ENCODE measurements around the gene POU4F3.

The POU4F3 gene

DNA sequence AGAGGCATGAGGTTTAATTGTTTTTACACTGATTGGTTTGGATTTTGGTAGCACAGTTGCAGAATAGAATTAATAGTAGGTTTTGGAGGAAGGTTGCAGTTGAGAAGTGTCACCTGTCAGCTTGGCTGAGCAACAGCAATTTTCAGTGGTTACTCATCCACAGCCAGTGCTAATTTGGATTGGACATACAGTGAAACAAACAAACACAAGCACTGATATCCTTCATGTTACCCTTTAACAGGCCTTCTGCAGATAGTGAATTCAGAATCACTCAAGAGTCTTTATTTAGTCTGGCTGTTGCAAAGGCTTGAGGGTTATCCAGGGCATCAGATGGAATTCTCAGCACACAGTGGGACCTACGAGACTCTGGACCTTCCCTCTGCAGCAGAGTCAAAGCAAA is 31.8 kb upstream of the POU4F3 start:
- no peak for DNase-seq (ENCODE audit: low read depth)
- TF ChIP-seq, protein P1, sequence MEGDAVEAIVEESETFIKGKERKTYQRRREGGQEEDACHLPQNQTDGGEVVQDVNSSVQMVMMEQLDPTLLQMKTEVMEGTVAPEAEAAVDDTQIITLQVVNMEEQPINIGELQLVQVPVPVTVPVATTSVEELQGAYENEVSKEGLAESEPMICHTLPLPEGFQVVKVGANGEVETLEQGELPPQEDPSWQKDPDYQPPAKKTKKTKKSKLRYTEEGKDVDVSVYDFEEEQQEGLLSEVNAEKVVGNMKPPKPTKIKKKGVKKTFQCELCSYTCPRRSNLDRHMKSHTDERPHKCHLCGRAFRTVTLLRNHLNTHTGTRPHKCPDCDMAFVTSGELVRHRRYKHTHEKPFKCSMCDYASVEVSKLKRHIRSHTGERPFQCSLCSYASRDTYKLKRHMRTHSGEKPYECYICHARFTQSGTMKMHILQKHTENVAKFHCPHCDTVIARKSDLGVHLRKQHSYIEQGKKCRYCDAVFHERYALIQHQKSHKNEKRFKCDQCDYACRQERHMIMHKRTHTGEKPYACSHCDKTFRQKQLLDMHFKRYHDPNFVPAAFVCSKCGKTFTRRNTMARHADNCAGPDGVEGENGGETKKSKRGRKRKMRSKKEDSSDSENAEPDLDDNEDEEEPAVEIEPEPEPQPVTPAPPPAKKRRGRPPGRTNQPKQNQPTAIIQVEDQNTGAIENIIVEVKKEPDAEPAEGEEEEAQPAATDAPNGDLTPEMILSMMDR (conservative IDR thresholded peaks at IDR 0.05; ENCODE audit: low read depth, low read length) = no peak
- H3K4me3 ChIP-seq (ENCODE audit: low read depth, low read length) = no peak overlapping the region

DNA sequence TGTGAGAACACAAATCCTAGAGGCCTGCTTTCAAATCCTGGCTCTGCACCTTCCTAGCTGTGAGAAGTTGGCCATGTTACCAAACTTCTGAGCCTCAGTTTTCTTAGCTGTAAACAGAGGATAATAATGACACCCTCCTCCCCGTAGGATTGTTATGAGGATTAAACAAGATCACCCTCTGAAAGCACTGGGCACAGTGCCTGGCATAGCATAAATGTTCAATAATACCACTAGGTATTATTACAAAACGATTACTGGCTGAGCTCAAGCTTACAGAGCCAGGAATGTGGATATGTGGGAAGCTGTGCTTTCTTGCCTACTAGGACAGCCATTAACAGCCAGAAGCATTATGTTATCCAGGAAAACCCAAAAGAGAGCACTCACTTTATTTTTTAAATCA is 30.8 kb upstream of the POU4F3 start:
- TF ChIP-seq, protein P1 (conservative IDR thresholded peaks at IDR 0.05; ENCODE audit: low read depth, low read length) = no peak
- H3K4me3 ChIP-seq (ENCODE audit: low read depth, low read length) = no peak overlapping the region
- DNase-seq (ENCODE audit: low read depth) = no peak

DNA sequence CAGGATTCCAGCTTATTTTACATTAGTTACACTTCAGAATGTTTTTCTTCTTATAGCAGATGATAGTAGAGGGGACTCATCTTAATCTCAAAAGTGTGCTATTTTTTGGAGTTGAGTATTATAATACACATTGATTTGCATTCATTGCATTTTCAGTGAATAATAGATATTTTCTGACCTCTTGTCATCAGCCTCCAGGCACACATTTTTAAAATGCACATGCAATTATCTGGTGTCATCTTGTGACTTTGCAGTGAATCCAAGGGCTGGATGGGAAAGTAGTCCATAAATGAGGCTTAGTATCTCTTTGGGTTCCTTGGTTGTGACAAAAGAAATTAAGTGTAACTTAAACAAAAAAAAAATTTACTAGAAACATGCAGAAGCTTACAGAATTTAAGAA is 28.1 kb upstream of the POU4F3 start:
- no peak for DNase-seq (ENCODE audit: low read depth)
- no peak overlapping the region for H3K4me3 ChIP-seq (ENCODE audit: low read depth, low read length)
- TF ChIP-seq, protein P1 (conservative IDR thresholded peaks at IDR 0.05; ENCODE audit: low read depth, low read length) = no peak

DNA sequence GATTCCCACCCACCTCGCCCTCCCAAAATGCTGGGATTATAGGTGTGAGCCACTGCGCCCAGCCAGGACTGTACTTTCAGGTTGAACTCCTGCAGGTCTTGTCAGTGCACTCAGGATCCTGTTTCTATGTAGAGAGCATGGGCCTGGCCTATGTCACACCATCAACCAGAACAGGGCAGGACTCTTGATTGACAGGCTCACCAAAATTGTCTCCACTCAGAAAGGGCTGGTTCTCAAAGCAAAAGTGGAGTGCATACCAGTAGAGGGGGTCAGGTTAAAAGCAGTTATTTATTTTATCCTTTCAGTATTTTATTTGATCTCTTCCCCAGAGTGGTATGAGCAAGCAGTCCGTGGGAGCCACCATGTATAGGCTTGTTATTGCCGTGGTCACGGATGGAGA is 27.4 kb upstream of the POU4F3 start:
- no peak overlapping the region for H3K4me3 ChIP-seq (ENCODE audit: low read depth, low read length)
- DNase-seq (ENCODE audit: low read depth) = no peak
- TF ChIP-seq, protein P1 (conservative IDR thresholded peaks at IDR 0.05; ENCODE audit: low read depth, low read length) = no peak

DNA sequence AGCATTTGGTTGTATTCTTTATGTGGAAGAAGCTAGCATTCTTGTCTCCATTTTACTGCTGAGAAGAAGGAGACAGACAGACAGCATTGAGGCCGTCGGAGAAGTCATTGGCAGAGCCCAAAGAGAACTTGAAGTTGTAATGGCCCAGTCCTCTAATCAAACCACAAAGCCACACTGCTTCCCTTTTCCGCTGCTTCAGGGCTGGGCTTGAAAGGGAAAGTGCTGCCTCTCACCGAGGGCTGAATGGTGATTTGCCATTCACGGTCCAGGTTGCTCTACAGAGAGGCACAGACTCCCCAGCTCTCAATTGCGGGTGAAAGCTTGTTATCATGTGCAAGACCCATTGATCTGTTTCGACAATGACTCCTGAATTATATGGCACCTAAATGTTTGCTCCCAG is 25.6 kb upstream of the POU4F3 start:
- DNase-seq (ENCODE audit: low read depth) = no peak
- TF ChIP-seq, protein P1 (conservative IDR thresholded peaks at IDR 0.05; ENCODE audit: low read depth, low read length) = no peak
- H3K4me3 ChIP-seq (ENCODE audit: low read depth, low read length) = no peak overlapping the region

DNA sequence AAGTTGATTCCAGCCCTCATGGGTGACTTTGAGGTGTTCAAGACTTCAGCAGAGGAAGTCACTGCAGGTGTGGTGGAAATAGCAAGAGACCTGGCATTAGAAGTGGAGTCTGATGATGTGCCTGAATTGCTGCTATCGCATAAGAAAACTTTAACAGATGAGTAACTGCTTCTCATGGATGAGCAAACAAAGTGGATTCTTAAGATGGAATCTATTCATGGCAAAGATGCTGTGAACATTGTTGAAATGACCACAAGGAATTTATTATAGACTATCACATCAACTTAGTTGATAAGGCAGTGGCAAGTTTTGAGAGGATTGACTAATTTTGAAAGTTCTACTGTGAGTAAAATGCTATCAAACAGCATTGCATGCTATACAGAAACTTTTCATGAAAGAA is 17.1 kb upstream of the POU4F3 start:
- DNase-seq (ENCODE audit: low read depth) = no peak
- TF ChIP-seq, protein P1 (conservative IDR thresholded peaks at IDR 0.05; ENCODE audit: low read depth, low read length) = no peak
- H3K4me3 ChIP-seq (ENCODE audit: low read depth, low read length) = no peak overlapping the region

DNA sequence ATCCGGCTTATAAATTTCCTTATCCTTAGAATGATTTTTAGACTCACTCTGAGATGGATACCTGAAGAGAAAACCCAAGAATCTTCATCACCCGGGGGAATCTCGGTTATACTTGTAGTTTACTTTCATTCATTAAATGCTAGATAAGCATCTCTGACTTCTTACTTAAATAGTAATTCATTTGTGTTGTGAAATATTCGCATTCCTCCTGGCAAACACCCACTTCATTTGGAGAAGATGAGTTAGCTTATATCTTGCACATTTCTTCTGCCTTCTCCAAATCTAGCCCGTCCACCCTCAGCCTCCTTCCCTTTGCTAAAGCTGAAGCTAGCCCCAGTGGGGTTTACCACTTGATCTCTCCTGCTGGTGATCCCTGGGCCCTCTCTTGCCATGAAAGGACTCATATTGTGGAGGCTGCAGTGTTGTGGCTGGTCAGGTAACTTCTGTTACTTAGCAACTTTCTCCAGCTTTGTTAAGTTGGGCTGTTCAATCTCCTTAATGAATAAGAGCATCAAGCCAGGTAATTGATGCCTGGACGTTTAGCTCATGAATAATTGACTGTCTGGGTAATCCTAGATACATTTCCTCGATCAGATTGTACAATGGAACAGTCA is 11.3 kb upstream of the POU4F3 start:
- TF ChIP-seq, protein P1 (conservative IDR thresholded peaks at IDR 0.05; ENCODE audit: low read depth, low read length) = no peak
- DNase-seq (ENCODE audit: low read depth) = no peak
- H3K4me3 ChIP-seq (ENCODE audit: low read depth, low read length) = no peak overlapping the region

Data from choroid plexus epithelial cell (primary cell).